Measurements from ENCODE around the gene PARD3. TPM values are rescaled to one million over a fixed set of nuclear protein-coding genes. Genes with fewer than 3 reads are reported as not detected.

PARD3 gene
- total RNA-seq, 1 donor from 2014 or later = 37.2 TPM

GRCh38 chr10:34413756-34414587, 401.1 kb downstream of the PARD3 start:
- TF ChIP-seq CTCF (IDR thresholded peaks at IDR 0.05) = no peak
- H3K4me3 Mint-ChIP-seq (ENCODE audit: unreplicated experiment) = no peak overlapping the region
- H3K4me1 Mint-ChIP-seq (ENCODE audit: unreplicated experiment) = peaks cover 4% of the 10 kb centered on the region
- no peaks in the 10 kb centered on the region for H3K9me3 Mint-ChIP-seq (ENCODE audit: unreplicated experiment)
- H3K27me3 Mint-ChIP-seq (ENCODE audit: unreplicated experiment) = no peaks in the 10 kb centered on the region
- DNase-seq (ENCODE audit: extremely low spot score, unreplicated experiment) = no peak
- no peaks in the 10 kb centered on the region for H3K36me3 Mint-ChIP-seq (ENCODE audit: unreplicated experiment)
- no peak overlapping the region for H3K27ac Mint-ChIP-seq (ENCODE audit: unreplicated experiment)

- no peak for TF ChIP-seq CTCF (IDR thresholded peaks at IDR 0.05)
- Mint-ChIP-seq H3K36me3 (ENCODE audit: unreplicated experiment) (no peaks in the 10 kb centered on the region), H3K4me1 (ENCODE audit: unreplicated experiment) (peaks cover 4% of the 10 kb centered on the region), H3K9me3 (ENCODE audit: unreplicated experiment) (no peaks in the 10 kb centered on the region), H3K27me3 (ENCODE audit: unreplicated experiment) (no peaks in the 10 kb centered on the region), H3K27ac (ENCODE audit: unreplicated experiment) (no peak overlapping the region), H3K4me3 (ENCODE audit: unreplicated experiment) (no peak overlapping the region)
- no peak for DNase-seq (ENCODE audit: extremely low spot score, unreplicated experiment)
Measured at GRCh38 chr10:34413214-34413613, 401.9 kb downstream of the PARD3 start.

- Mint-ChIP-seq H3K4me1 (ENCODE audit: unreplicated experiment) (peaks cover 20% of the 10 kb centered on the region), H3K27ac (ENCODE audit: unreplicated experiment) (no peak overlapping the region), H3K4me3 (ENCODE audit: unreplicated experiment) (no peak overlapping the region), H3K27me3 (ENCODE audit: unreplicated experiment) (no peaks in the 10 kb centered on the region), H3K9me3 (ENCODE audit: unreplicated experiment) (no peaks in the 10 kb centered on the region), H3K36me3 (ENCODE audit: unreplicated experiment) (peaks cover 2% of the 10 kb centered on the region)
- DNase-seq (ENCODE audit: extremely low spot score, unreplicated experiment) = no peak
- no peak for TF ChIP-seq CTCF (IDR thresholded peaks at IDR 0.05)
Measured at GRCh38 chr10:34408956-34409355, 406.1 kb downstream of the PARD3 start.

GRCh38 chr10:34408381-34408780, 406.7 kb downstream of the PARD3 start:
- no peak for DNase-seq (ENCODE audit: extremely low spot score, unreplicated experiment)
- no peak for TF ChIP-seq CTCF (IDR thresholded peaks at IDR 0.05)
- Mint-ChIP-seq H3K4me3 (ENCODE audit: unreplicated experiment) (no peak overlapping the region), H3K4me1 (ENCODE audit: unreplicated experiment) (peaks cover 20% of the 10 kb centered on the region), H3K36me3 (ENCODE audit: unreplicated experiment) (peaks cover 2% of the 10 kb centered on the region), H3K27me3 (ENCODE audit: unreplicated experiment) (no peaks in the 10 kb centered on the region), H3K27ac (ENCODE audit: unreplicated experiment) (no peak overlapping the region), H3K9me3 (ENCODE audit: unreplicated experiment) (no peaks in the 10 kb centered on the region)

DNA sequence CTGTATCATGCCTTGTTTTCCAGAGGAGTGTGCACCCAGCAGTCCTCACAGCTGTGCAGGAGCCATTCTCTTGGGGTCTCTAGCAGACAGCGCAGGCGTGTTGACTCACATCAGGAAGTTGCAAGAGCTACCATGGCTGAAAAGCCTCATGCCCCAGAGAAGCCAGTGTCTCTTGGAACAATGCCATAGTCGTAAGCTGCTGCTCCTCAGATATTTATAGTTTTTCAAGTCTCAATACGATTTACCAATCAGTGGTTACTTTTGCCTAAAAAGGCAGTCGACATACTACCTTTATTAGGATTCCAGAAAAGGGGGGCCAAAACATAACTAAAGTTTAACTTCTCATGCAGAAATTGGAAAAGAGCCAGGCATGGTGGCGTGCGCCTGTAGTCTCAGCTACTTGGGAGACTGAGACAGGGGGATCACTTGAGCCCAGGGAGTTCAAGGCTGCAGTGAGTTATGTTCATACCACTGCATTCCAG, 407.7 kb downstream of the PARD3 start:
- no peak for DNase-seq (ENCODE audit: extremely low spot score, unreplicated experiment)
- H3K4me1 Mint-ChIP-seq (ENCODE audit: unreplicated experiment) = peaks cover 16% of the 10 kb centered on the region
- H3K36me3 Mint-ChIP-seq (ENCODE audit: unreplicated experiment) = peaks cover 2% of the 10 kb centered on the region
- no peak for TF ChIP-seq CTCF (IDR thresholded peaks at IDR 0.05)
- no peaks in the 10 kb centered on the region for H3K27me3 Mint-ChIP-seq (ENCODE audit: unreplicated experiment)
- H3K4me3 Mint-ChIP-seq (ENCODE audit: unreplicated experiment) = no peak overlapping the region
- H3K27ac Mint-ChIP-seq (ENCODE audit: unreplicated experiment) = no peak overlapping the region
- H3K9me3 Mint-ChIP-seq (ENCODE audit: unreplicated experiment) = no peaks in the 10 kb centered on the region
